Stimulated activated CD4-positive, alpha-beta T cell treated with anti-CD3 and anti-CD28 coated beads, TNF-alpha, amount 100 ng/mL, for 1 hour (primary cell): Measurements from ENCODE around the gene DOP1A.

Source experiments
- DNase-seq, 3 donors: peaks; one replicate each; pipeline ENCODE4 v3.0.0-alpha.2; 2020; ENCODE audit warnings: low read depth in 3 of 3, low spot score in 1 of 3

The DOP1A gene

GRCh38 chr6:83193747-83194566, 126.5 kb downstream of the DOP1A start:
- peak in 1 of 3 donors; percentile 3 for DNase-seq

GRCh38 chr6:83198486-83199172, 131.2 kb downstream of the DOP1A start:
- no peak for DNase-seq

GRCh38 chr6:83199173-83199862, 131.8 kb downstream of the DOP1A start:
- no peak for DNase-seq

- no peak for DNase-seq
Observed at GRCh38 chr6:83199863-83200225, 132.4 kb downstream of the DOP1A start.

- no peak for DNase-seq
Observed at GRCh38 chr6:83202031-83202430, 134.6 kb downstream of the DOP1A start.

GRCh38 chr6:83215131-83216047, 147.9 kb downstream of the DOP1A start:
- peak in 1 of 3 donors; percentile 10 for DNase-seq

- DNase-seq, result no peak
Observed at GRCh38 chr6:83216806-83217205, 149.3 kb downstream of the DOP1A start.
